Astrocyte (in vitro differentiated cells and primary cell): ENCODE data around the gene ZNF407. TPM values are rescaled to one million over a fixed set of nuclear protein-coding genes. Genes with fewer than 3 reads are reported as not detected.

Experiments
- DNase-seq: peaks from one replicate; pipeline ENCODE4 v3.0.0-alpha.2; 2010; ENCODE audit warnings: low read depth
- FAIRE-seq: peaks from 2 replicates; lab custom pipeline; 2011; peaks lifted over from hg19 to GRCh38; lab: Jason Lieb, UNC
- H2AFZ ChIP-seq: 2 replicates; pipeline ENCODE4 v1.6.0; 2012; ENCODE audit warnings: low read depth, low read length, inconsistent platforms
- H3K27ac ChIP-seq: 2 replicates; pipeline ENCODE4 v1.5.1; 2011; ENCODE audit warnings: low read depth, low read length, inconsistent platforms
- H3K27me3 ChIP-seq: 2 replicates; pipeline ENCODE4 v1.6.0; 2011; ENCODE audit warnings: low read length, inconsistent platforms; ENCODE audit not compliant: insufficient read depth
- H3K36me3 ChIP-seq: 2 replicates; pipeline ENCODE4 v1.5.1; 2011; ENCODE audit warnings: low read length, inconsistent platforms; ENCODE audit not compliant: insufficient read depth
- H3K4me1 ChIP-seq: 2 replicates; pipeline ENCODE4 v1.5.1; 2011; ENCODE audit warnings: low read length, inconsistent platforms; ENCODE audit not compliant: insufficient read depth
- H3K4me2 ChIP-seq: 2 replicates; pipeline ENCODE4 v1.6.0; 2012; ENCODE audit warnings: low read length, inconsistent platforms
- H3K4me3 ChIP-seq: 2 replicates; pipeline ENCODE4 v1.5.1; 2011; ENCODE audit warnings: low read depth, mild to moderate bottlenecking, low read length, inconsistent platforms; ENCODE audit not compliant: insufficient read depth
- H3K79me2 ChIP-seq: 2 replicates; pipeline ENCODE4 v1.6.0; 2012; ENCODE audit warnings: mild to moderate bottlenecking, low read length, inconsistent platforms; ENCODE audit not compliant: insufficient read depth
- H3K9ac ChIP-seq: 2 replicates; pipeline ENCODE4 v1.6.0; 2012; ENCODE audit warnings: mild to moderate bottlenecking, low read length, inconsistent platforms
- H3K9me3 ChIP-seq: 2 replicates; pipeline ENCODE4 v1.5.1; 2012; ENCODE audit warnings: low read depth, mild to moderate bottlenecking, low read length, inconsistent platforms; ENCODE audit not compliant: insufficient read depth
- H4K20me1 ChIP-seq: 2 replicates; pipeline ENCODE4 v1.6.0; 2012; ENCODE audit warnings: low read length, inconsistent platforms; ENCODE audit not compliant: insufficient read depth
- H3K27ac Mint-ChIP-seq: one replicate; pipeline ENCODE4 v1.8.0; 2021; ENCODE audit warnings: mild to moderate bottlenecking, mixed read lengths; ENCODE audit not compliant: unreplicated experiment
- H3K27me3 Mint-ChIP-seq: one replicate; pipeline ENCODE4 v1.8.0; 2021; ENCODE audit warnings: low read depth, mixed read lengths; ENCODE audit not compliant: unreplicated experiment
- H3K36me3 Mint-ChIP-seq: one replicate; pipeline ENCODE4 v1.8.0; 2021; ENCODE audit warnings: low read depth, mixed read lengths; ENCODE audit not compliant: unreplicated experiment
- H3K4me1 Mint-ChIP-seq: one replicate; pipeline ENCODE4 v1.8.0; 2021; ENCODE audit warnings: low read depth, mixed read lengths; ENCODE audit not compliant: unreplicated experiment
- H3K4me3 Mint-ChIP-seq: one replicate; pipeline ENCODE4 v1.8.0; 2021; ENCODE audit warnings: mild to moderate bottlenecking, moderate library complexity, mixed read lengths; ENCODE audit not compliant: unreplicated experiment
- H3K9me3 Mint-ChIP-seq: one replicate; pipeline ENCODE4 v1.8.0; 2021; ENCODE audit warnings: mild to moderate bottlenecking, mixed read lengths; ENCODE audit not compliant: unreplicated experiment
- CTCF ChIP-seq: IDR thresholded peaks from 2 replicates; pipeline ENCODE4 v1.5.1; 2011; ENCODE audit warnings: low read depth, mild to moderate bottlenecking, inconsistent platforms, low read length, moderate library complexity; ENCODE audit not compliant: insufficient read depth
- EZH2 ChIP-seq: IDR thresholded peaks from 2 replicates; pipeline ENCODE4 v1.6.1; 2012; ENCODE audit warnings: mild to moderate bottlenecking, low read length, inconsistent platforms; ENCODE audit not compliant: insufficient read depth
- total RNA-seq: library from RNA; stranded (reverse); gene quantifications from 2 replicates; pipeline ENCODE4 v1.2.1, GENCODE V29; 2021

The ZNF407 gene
- total RNA-seq, 1 donor from 2014 or later = 13.8 TPM

GRCh38 chr18:74558096-74558495, 39.6 kb upstream of the ZNF407 start:
- H3K4me3 Mint-ChIP-seq = no peak overlapping the region
- FAIRE-seq (no peak), DNase-seq (no peak)
- Histone ChIP-seq H3K4me1 (no peaks in the 10 kb centered on the region), H3K4me3 (no peak overlapping the region), H3K9me3 (no peaks in the 10 kb centered on the region), H3K36me3 (no peaks in the 10 kb centered on the region), H3K4me2 (no peak overlapping the region), H3K79me2 (no peaks in the 10 kb centered on the region), H3K27ac (no peak overlapping the region), H3K27me3 (peaks cover 3% of the 10 kb centered on the region), H3K9ac (no peak overlapping the region), H2AFZ (no peak overlapping the region), H4K20me1 (no peaks in the 10 kb centered on the region)
- peaks cover 35% of the 10 kb centered on the region for H3K27me3 Mint-ChIP-seq
- H3K4me1 Mint-ChIP-seq = no peaks in the 10 kb centered on the region
- H3K36me3 Mint-ChIP-seq = no peaks in the 10 kb centered on the region
- TF ChIP-seq EZH2 (no peak), CTCF (no peak)
- H3K9me3 Mint-ChIP-seq = no peaks in the 10 kb centered on the region
- H3K27ac Mint-ChIP-seq = no peak overlapping the region

- Histone ChIP-seq H3K79me2 (no peaks in the 10 kb centered on the region), H2AFZ (no peak overlapping the region), H3K27ac (no peak overlapping the region), H3K4me1 (no peaks in the 10 kb centered on the region), H3K4me3 (no peak overlapping the region), H3K9ac (no peak overlapping the region), H3K4me2 (no peak overlapping the region), H3K36me3 (no peaks in the 10 kb centered on the region), H3K27me3 (no peaks in the 10 kb centered on the region), H4K20me1 (no peaks in the 10 kb centered on the region), H3K9me3 (no peaks in the 10 kb centered on the region)
- Mint-ChIP-seq H3K27me3 (peaks cover 18% of the 10 kb centered on the region), H3K4me3 (no peak overlapping the region), H3K9me3 (peaks cover 20% of the 10 kb centered on the region), H3K4me1 (no peaks in the 10 kb centered on the region), H3K36me3 (no peaks in the 10 kb centered on the region), H3K27ac (no peak overlapping the region)
- FAIRE-seq (no peak), DNase-seq (no peak)
- TF ChIP-seq CTCF (no peak), EZH2 (no peak)
Observed at GRCh38 chr18:74562131-74562730, 35.4 kb upstream of the ZNF407 start.

- no peaks in the 10 kb centered on the region for H3K4me1 ChIP-seq
- no peak overlapping the region for H3K9ac ChIP-seq
- H3K36me3 Mint-ChIP-seq = no peaks in the 10 kb centered on the region
- H3K4me3 ChIP-seq = no peak overlapping the region
- TF ChIP-seq CTCF (no peak), EZH2 (no peak)
- H4K20me1 ChIP-seq = no peaks in the 10 kb centered on the region
- no peak overlapping the region for H3K4me3 Mint-ChIP-seq
- H3K27ac ChIP-seq = no peak overlapping the region
- DNase-seq (no peak), FAIRE-seq (no peak)
- no peak overlapping the region for H2AFZ ChIP-seq
- no peak overlapping the region for H3K4me2 ChIP-seq
- no peaks in the 10 kb centered on the region for H3K4me1 Mint-ChIP-seq
- H3K36me3 ChIP-seq = no peaks in the 10 kb centered on the region
- no peaks in the 10 kb centered on the region for H3K27me3 ChIP-seq
- no peaks in the 10 kb centered on the region for H3K79me2 ChIP-seq
- H3K9me3 ChIP-seq = no peaks in the 10 kb centered on the region
- H3K9me3 Mint-ChIP-seq = peaks cover 20% of the 10 kb centered on the region
- H3K27me3 Mint-ChIP-seq = peaks cover 17% of the 10 kb centered on the region
- H3K27ac Mint-ChIP-seq = no peak overlapping the region
Observed at GRCh38 chr18:74562775-74563174, 34.9 kb upstream of the ZNF407 start.
